Measurements from ENCODE around the gene ATRN.

The ATRN gene

DNA sequence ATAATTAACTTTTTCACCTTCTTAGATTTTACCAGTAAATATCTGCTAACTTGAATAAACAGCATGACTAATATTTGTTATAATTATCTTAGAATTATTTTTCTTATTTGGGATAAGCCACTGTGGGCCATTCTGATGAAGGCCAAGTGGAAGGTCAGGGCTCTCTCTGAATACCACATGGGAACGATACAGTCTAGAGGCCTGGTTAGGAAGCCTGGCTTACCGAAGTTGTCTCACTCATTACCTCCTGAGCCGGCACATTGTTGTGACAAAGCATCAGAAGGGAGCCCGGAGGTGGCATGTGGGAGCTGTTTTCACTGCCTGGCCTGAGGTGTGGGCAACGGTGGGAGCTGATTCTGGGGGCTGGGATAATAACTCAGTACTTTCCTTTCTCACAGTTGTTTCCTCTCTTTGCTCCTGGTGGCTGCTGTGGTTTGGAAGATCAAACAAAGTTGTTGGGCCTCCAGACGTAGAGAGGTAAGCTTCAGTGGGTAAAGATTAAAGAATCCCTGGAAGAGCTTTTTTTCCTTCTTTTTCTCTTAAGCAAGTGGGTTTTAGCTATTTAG, 163.2 kb downstream of the ATRN start:
- DNase-seq (ENCODE audit: extremely low spot score) = no peak
- ChIA-PET POLR2A (no interaction called here), CTCF (interaction anchor here (1.1 kb wide), 1 partner anchor 71 kb away, joined by 3 read pairs; no protein-coding TSS in a partner anchor)
- TF ChIP-seq SP1 (IDR thresholded peaks at IDR 0.05) (no peak), FOXM1 (IDR thresholded peaks at IDR 0.05; ENCODE audit: borderline replicate concordance) (no peak), SUZ12 (IDR thresholded peaks at IDR 0.05) (no peak), ARNT (IDR thresholded peaks at IDR 0.05) (no peak), FOXK2 (IDR thresholded peaks at IDR 0.05) (no peak), NFRKB (IDR thresholded peaks at IDR 0.05) (no peak), FOXA1 (IDR thresholded peaks at IDR 0.05) (no peak), LEF1 (IDR thresholded peaks at IDR 0.05; ENCODE audit: borderline replicate concordance) (no peak), ZNF384 (IDR thresholded peaks at IDR 0.05) (no peak), CTBP1 (IDR thresholded peaks at IDR 0.05; ENCODE audit: borderline replicate concordance) (no peak), L3MBTL2 (conservative IDR thresholded peaks at IDR 0.05) (no peak), HDGF (IDR thresholded peaks at IDR 0.05; ENCODE audit: borderline replicate concordance) (no peak), ELF4 (IDR thresholded peaks at IDR 0.05) (no peak)
- TF ChIP-seq, protein P1, sequence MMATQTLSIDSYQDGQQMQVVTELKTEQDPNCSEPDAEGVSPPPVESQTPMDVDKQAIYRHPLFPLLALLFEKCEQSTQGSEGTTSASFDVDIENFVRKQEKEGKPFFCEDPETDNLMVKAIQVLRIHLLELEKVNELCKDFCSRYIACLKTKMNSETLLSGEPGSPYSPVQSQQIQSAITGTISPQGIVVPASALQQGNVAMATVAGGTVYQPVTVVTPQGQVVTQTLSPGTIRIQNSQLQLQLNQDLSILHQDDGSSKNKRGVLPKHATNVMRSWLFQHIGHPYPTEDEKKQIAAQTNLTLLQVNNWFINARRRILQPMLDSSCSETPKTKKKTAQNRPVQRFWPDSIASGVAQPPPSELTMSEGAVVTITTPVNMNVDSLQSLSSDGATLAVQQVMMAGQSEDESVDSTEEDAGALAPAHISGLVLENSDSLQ (IDR thresholded peaks at IDR 0.05) = no peak

DNA sequence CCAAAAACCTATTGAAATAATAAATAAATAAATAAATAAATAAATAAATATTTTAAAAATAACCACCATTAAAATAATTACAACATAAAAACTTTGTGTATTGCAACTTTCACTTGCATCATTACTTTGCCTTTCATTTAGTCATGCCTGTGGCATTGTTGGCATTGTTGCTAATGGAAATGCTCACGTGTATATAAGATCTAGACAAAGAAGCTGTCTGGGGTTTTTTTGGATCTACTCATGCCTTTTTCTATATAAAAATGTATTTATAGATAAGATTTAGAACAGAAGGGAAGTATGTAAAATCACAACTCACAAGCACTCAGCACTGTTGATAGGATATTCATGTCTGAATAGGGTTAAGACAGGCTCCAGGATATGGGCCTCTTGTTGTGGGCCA, 164.5 kb downstream of the ATRN start:
- ChIA-PET CTCF (no interaction called here), POLR2A (no interaction called here)
- DNase-seq (ENCODE audit: extremely low spot score) = no peak
- TF ChIP-seq ZNF384 (IDR thresholded peaks at IDR 0.05) (no peak), FOXM1 (IDR thresholded peaks at IDR 0.05; ENCODE audit: borderline replicate concordance) (no peak), NFRKB (IDR thresholded peaks at IDR 0.05) (no peak), SP1 (IDR thresholded peaks at IDR 0.05) (no peak), ELF4 (IDR thresholded peaks at IDR 0.05) (no peak), LEF1 (IDR thresholded peaks at IDR 0.05; ENCODE audit: borderline replicate concordance) (no peak), TARDBP (IDR thresholded peaks at IDR 0.05) (no peak), FOXK2 (IDR thresholded peaks at IDR 0.05) (no peak), ARNT (IDR thresholded peaks at IDR 0.05) (no peak), HDGF (IDR thresholded peaks at IDR 0.05; ENCODE audit: borderline replicate concordance) (no peak)
- TF ChIP-seq, protein P1 (IDR thresholded peaks at IDR 0.05) = no peak

DNA sequence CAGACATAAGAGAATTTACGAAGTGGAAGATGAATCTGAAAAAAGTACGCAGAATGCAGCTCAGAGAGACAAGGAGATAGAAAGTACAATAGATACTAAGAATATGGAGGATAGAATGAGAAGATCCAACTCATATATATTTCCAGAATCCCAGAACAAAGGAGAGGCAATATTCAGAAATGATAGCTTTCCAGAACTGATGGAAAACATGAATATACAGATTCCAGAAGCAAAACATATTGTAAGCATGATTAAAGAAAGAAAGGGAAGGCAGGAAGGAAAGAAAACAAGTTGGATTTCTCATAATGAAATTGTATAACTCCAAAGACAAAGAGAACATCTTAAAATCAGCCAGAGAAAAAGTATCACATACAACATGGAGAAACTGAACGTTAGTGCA, 169.4 kb downstream of the ATRN start:
- CTCF ChIA-PET = no interaction called here
- TF ChIP-seq CTBP1 (IDR thresholded peaks at IDR 0.05; ENCODE audit: borderline replicate concordance) = no peak
- no peak for TF ChIP-seq L3MBTL2 (conservative IDR thresholded peaks at IDR 0.05)
- TF ChIP-seq FOXA1 (IDR thresholded peaks at IDR 0.05) = no peak
- no peak for TF ChIP-seq ARNT (IDR thresholded peaks at IDR 0.05)
- TF ChIP-seq ZNF384 (IDR thresholded peaks at IDR 0.05) = no peak
- no peak for TF ChIP-seq BHLHE40 (IDR thresholded peaks at IDR 0.05; ENCODE audit: borderline replicate concordance)
- TF ChIP-seq ELF4 (IDR thresholded peaks at IDR 0.05) = no peak
- TF ChIP-seq NFRKB (IDR thresholded peaks at IDR 0.05) = no peak
- no peak for TF ChIP-seq TARDBP (IDR thresholded peaks at IDR 0.05)
- TF ChIP-seq FOXM1 (IDR thresholded peaks at IDR 0.05; ENCODE audit: borderline replicate concordance) = no peak
- no peak for TF ChIP-seq HDGF (IDR thresholded peaks at IDR 0.05; ENCODE audit: borderline replicate concordance)
- TF ChIP-seq, protein P1 (IDR thresholded peaks at IDR 0.05) = no peak
- TF ChIP-seq SUZ12 (IDR thresholded peaks at IDR 0.05) = no peak
- no peak for TF ChIP-seq FOXK2 (IDR thresholded peaks at IDR 0.05)
- no peak for TF ChIP-seq SP1 (IDR thresholded peaks at IDR 0.05)
- POLR2A ChIA-PET = no interaction called here

DNA sequence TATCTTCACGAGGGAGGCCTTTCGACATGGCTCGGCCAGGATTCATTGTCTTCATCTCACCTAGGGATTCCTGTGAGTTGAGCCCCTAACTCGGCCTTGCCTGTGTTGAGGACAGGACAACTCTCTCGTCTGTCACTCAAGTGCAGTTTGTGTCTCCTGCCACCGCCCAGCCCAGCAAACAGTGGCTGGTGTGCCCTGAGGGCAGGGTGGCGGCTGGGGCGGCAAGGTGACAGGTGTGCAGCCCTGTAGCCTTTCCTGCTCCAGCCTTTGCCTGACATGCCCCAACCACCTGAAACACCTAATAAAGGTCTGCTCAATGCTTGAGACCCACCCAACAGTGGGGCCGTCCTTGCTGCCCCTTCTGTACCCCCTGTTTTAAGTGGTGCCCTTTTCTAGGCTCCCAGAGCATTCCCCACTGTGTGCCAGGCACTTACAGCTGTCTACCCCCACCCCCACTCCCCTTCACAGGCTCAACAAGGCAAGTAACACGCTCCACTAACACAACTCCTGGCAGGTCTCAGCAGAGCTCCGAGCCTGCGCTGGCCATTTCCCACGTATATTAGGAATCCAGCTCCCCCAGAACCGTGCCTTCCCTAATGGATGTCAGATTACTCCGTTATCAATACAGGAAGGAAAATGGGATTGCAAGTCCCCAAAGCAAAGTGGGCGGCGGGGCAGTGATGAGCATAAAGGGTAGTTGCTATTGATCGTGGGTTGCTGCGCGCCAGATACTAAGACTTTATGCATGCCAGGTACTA, 174.7 kb downstream of the ATRN start:
- ChIA-PET POLR2A (no interaction called here), CTCF (no interaction called here)

More for the DNA sequence above, 169.4 kb downstream of the ATRN start:
- DNase-seq (ENCODE audit: extremely low spot score) = no peak

DNA sequence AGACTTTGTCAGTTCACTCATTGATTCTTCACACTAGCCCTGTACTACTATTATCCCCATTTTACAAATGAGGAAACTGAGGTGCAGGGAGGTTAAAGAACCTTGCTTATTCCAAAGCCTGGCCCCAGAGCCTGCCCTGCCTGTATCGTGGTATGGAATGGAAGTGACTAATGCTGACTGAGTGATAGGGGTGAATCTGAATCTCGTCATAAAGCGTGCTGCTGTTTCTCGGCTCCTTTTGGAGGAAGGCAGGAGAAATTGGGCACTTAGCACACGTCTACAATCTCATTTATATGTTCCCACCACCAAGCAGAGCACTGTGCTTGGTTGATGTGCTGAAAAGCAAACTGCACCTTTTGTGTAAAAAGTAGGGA, 175.2 kb downstream of the ATRN start:
- TF ChIP-seq SUZ12 (IDR thresholded peaks at IDR 0.05) (no peak), FOXM1 (IDR thresholded peaks at IDR 0.05; ENCODE audit: borderline replicate concordance) (no peak), FOXA1 (IDR thresholded peaks at IDR 0.05) (no peak), BHLHE40 (IDR thresholded peaks at IDR 0.05; ENCODE audit: borderline replicate concordance) (no peak), ELF4 (IDR thresholded peaks at IDR 0.05) (no peak), ARNT (IDR thresholded peaks at IDR 0.05) (no peak), TARDBP (IDR thresholded peaks at IDR 0.05) (no peak), NFRKB (IDR thresholded peaks at IDR 0.05) (no peak), CTBP1 (IDR thresholded peaks at IDR 0.05; ENCODE audit: borderline replicate concordance) (no peak), L3MBTL2 (conservative IDR thresholded peaks at IDR 0.05) (no peak), HDGF (IDR thresholded peaks at IDR 0.05; ENCODE audit: borderline replicate concordance) (no peak)
- TF ChIP-seq, protein P1 (IDR thresholded peaks at IDR 0.05) = no peak
- ChIA-PET CTCF (no interaction called here), POLR2A (no interaction called here)
- DNase-seq (ENCODE audit: extremely low spot score) = no peak

More for the DNA sequence above, 174.7 kb downstream of the ATRN start:
- no peak for TF ChIP-seq ARNT (IDR thresholded peaks at IDR 0.05)
- no peak for TF ChIP-seq FOXM1 (IDR thresholded peaks at IDR 0.05; ENCODE audit: borderline replicate concordance)
- TF ChIP-seq HDGF (IDR thresholded peaks at IDR 0.05; ENCODE audit: borderline replicate concordance) = no peak
- no peak for TF ChIP-seq FOXK2 (IDR thresholded peaks at IDR 0.05)
- TF ChIP-seq TARDBP (IDR thresholded peaks at IDR 0.05) = no peak
- TF ChIP-seq ZNF384 (IDR thresholded peaks at IDR 0.05) = no peak
- DNase-seq (ENCODE audit: extremely low spot score) = no peak
